RPMI7951 (cell line): Measurements from ENCODE around the gene ANKRD22. TPM values are rescaled to one million over a fixed set of nuclear protein-coding genes. Genes with fewer than 3 reads are reported as not detected.
A peak's percentile ranks its signal among the peaks of the same experiment; 100 is the strongest.

ENCODE experiments used
- DNase-seq: peaks from one replicate; pipeline ENCODE4 v3.0.0-alpha.2; 2012; ENCODE audit warnings: low read depth
- total RNA-seq: library from RNA; depleted of rRNA; stranded (reverse); fragments of >200 nt; shearing (Covaris generic); gene quantifications from 2 replicates; pipeline ENCODE4 v1.2.3, GENCODE V29; 2014; rRNA removed

ANKRD22 gene
- not detected in 2 replicates for total RNA-seq

DNA sequence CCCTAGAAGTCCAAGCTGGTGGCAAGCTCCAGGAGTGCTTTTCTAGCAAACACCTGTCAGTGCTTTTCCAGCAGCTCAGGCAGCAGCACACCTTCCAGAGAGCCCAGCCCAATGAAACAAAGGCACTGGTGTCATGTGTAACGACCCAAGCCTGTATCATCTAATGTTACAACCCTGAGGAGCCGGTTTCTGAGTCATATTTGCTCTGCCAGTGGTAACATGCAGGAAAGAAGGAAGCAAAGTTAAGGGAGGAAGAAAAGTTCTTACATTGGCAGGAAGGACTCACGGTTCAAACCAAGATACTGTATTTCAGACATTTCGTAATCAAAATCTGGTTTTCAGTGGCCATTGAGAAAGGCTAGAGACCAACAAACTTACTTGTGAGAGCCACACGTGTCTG is at the start of gene ANKRD22:
Gene ANKRD22, minus strand, starts transcription at position 139 of the 400 bp plus-strand sequence. CDS start 237 bp downstream, outside the sequence.
- peak; percentile 59 for DNase-seq

DNA sequence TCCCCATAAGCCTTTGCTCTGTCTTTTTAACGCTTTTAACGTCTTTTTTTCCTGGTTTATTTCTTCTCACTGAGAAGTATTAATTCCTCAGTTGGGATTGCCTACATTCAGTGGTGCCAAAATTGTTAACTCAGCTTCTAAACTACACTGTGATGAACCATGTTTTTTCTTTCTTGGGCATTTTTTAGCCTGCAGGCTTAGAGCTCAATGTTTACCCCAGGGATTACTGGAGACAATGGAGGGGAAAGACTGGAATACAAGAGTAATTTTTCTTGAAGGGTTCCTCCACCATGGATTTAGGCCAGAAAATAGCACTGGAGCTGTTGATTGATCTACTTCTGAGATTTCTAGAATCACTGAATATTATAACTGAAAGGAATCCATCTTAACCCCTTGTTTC is 48.2 kb upstream of the ANKRD22 start:
- DNase-seq: no peak

DNA sequence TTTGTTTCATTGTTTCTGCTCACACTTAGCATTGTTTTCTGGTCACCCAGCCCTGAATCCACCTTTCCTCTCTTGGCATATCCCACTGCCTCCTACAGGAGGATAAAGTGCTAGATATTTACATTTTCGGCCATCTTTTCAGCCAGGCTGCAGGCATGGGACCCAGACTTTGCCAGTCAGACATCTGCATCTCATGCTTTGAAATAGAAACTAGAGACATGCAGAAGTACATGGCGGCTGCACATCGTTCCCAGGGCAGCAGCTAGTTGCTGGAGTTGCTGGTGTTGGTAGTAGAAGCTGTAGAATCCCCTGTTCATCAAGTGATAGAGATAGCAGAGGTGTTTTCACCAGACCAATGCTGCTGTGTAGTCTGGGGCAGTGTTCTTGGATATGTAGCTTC is 47.1 kb upstream of the ANKRD22 start:
- peak; percentile 11 for DNase-seq

DNA sequence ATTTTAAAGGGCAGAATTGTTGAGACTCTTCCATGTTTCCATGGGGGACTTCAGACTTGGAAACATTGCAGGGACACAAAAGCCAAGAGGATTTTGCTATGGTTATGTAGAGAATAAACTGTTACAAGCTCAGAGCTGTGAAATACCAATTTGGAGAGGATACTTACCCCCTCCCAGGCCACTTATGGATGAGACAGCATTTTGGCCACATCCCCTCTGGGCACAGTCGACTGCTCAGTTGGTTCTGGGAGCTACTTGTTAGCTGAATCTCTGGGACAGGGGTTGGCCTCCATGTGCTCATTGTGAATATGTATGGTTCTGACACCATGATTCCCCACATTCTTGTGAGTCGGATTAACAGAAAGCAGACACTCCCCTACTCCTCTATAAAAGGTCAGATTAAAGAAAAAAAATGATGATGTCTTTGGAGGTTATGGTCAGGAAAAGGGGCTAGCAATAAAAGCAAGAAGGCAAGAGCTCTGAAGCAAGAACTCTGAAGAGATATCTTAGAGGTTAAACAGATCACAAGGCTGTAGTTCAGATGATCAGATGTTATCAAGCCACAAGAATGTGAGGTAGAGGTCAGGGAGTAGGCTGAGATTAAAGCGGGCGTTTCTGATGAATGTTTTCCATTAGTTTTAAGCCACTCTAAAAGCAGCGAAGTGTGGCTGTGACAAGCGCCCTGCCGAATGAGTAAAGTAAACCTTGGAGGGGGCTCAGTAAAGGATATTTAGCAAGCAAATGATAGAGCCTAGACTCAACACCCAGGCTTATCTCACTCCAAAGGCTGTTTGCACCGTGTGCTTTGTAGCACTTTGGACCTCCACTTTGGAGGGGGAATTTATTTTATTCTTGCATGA is 45.6 kb upstream of the ANKRD22 start:
- peak; percentile 81 for DNase-seq

DNA sequence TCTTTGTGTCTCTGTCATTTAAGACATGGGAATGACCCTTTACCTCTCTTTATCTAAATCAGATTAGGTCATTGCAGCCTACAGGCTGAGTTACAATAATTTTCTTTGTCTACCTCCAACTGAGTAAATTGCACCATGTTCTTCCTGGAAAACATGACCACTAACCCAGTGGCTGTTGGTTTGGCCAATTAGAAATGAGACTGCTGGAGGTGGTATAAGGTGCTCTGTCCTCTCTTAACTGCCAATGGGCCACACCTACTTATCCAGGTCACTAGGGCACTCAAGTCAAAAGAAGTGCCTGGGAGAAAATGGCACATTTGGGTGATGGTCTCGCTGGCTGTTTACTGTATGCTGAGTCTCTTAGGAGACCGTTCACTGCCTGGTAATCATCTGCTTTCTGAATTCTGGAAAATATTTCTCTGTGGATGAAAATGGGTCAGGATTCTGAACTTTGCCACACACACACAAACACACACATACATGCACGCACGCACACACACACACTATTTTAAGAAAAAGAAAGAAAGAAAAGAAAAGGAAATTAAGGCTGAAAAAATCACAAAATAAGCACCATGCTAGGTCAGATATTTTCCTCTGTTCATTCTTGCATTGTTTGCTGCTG is 44.8 kb upstream of the ANKRD22 start:
- DNase-seq: peak; percentile 16

- DNase-seq: peak; percentile 35
Observed at GRCh38 chr10:88895250-88895649, 43.6 kb upstream of the ANKRD22 start.

GRCh38 chr10:88893611-88894010 is 42.0 kb upstream of the ANKRD22 start:
- DNase-seq: peak; percentile 13

GRCh38 chr10:88892222-88892967 is 40.8 kb upstream of the ANKRD22 start:
- peak; percentile 61 for DNase-seq

GRCh38 chr10:88890681-88891381 is 39.2 kb upstream of the ANKRD22 start:
- DNase-seq: no peak

- DNase-seq: no peak
Observed at GRCh38 chr10:88889559-88890337, 38.1 kb upstream of the ANKRD22 start.

- no peak for DNase-seq
Observed at GRCh38 chr10:88888810-88889445, 37.3 kb upstream of the ANKRD22 start.

DNA sequence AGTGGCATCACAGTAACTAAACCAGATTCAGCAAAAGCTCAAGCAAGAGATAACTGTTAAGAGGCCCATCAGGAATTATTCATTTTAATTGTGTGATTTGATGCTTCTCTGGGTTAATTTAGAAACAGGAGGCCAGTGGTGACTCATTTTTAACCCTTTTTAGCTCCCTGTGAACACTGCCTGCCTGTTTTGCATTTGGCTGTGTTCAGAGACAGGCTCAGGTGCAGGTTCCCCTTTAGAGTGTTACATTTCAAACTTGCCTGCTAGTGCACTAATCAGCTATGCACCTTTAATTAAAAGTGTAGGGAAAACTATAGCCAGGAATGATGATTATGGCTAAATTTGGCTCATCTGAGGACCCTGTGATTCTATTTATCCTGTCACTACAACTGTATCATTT is 34.9 kb upstream of the ANKRD22 start:
- peak; percentile 26 for DNase-seq

- DNase-seq: peak; percentile 48
Observed at GRCh38 chr10:88883448-88883809, 31.8 kb upstream of the ANKRD22 start.

DNA sequence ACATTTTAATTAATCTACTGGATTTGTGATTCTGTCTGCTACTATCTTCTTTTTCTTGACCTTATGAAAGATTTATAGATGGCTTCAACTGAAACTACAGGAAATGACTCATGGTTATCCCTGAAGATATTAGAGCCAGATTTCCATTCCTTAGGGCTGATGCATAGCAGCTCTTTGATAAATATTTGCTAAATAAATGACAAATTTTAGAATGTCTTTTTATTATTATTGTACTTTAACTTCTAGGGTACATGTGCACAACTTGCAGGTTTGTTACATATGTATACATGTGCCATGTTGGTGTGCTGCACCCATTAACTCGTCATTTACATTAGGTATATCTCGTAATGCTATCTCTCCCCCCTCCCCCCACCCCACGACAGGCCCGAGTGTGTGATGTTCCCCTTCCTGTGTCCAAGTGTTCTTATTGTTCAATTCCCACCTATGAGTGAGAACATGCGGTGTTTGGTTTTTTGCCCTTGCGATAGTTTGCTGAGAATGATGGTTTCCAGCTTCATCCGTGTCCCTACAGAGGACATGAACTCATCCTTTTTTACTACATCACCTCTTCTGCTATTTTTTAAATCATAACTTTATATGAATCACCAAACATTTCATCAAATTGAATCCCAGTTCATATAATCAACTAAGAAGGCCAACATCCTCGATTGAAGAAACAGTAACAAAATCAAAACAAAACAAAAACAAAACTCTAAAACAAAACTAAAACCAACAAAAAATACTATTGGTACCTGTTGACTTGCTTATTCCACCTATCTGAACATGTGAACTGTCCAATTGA is 31.2 kb upstream of the ANKRD22 start:
- peak; percentile 80 for DNase-seq

DNA sequence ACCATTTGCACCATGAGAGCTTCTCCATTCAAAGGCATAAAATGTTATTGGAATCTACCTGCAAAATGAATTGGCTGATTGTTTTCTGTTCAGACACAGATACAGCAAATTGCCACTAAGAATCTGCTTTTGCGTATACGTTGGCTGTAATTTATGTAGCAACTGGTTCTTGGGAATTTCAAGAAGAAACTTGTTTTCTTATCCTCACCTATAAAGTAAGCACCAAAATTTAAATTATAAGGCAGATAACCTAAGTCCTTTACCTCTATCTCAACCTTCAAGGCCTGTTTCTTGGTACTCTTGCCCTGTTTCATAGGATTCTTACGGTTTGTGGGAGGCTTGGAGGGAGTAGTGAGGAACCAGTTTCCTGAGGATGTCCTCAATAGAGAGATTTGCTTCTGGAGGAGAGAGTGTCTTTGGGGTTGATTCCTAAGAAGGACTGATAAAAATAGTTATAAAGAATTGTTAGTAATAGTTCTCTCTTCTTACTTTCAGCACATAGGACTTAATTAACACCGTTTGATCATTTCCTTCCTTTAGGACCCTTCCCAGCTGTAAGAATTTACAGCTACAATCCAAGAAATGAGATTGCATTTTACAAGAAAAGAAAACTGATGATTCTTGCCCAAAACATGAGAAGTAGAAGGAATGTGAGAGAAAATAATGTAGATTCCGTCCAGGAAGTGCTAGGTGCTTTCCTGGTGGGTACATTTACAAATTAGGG is 30.4 kb upstream of the ANKRD22 start:
- DNase-seq: peak; percentile 31

DNA sequence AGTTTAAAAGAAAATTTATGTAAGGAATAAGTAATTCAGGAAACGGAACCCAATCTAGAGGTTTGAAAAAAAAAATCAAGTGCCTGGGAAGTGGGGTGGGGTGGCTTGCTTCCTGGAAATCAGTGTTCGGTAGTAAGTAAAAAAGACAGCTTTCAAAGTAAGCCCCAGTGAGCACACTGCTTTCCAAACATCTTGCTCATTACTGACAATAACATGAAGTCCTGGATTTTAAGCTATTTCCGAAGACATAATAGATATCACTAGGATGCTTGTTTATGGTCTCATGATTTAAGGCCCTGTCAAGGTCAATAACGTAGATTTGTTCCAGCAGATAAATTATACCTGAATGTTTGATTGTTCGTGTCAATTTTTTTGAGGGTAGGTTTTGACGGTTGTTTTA is 29.7 kb upstream of the ANKRD22 start:
- DNase-seq: peak; percentile 11

DNA sequence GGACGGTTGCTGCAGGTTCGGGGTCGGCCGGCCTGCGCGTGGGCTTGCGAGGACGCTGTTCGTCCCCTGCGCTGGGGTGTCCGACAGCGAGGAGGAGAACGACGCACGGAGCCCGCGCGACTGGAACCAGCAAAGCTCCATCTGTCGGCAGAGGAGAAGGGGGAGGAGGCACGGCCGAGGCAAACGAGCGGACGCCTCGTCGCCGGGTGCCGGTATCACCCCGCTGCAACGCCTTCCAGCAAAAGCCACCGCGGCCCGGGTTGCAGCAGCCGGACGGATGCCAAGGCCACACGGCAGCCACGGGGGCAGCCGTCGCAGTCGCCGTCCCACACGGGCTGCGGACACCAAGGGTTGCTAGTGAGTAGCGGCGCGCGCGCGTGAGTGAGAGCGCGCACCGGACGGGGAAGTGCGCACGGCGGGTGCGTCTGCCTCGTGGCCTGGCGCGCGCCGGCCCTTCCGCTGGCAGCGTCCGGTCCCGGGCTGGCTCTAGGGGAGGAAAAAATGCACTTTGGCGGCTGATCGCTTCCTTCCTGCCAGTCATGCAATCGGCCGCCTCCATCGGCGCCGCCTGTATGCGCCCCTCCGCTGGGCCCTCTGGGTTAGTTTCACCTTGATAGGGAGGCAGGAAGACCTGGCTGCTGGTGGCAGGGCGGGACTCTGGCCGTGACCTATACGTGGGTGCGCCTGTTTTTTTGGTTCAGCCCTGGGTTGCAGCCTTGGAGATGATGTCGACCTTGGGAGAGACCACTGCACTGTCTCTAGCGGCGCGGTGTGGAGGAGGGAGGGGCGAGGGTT is 28.8 kb upstream of the ANKRD22 start:
- DNase-seq: peak; percentile 84
